ENCODE results near the gene KCNJ16.

Gene KCNJ16

DNA sequence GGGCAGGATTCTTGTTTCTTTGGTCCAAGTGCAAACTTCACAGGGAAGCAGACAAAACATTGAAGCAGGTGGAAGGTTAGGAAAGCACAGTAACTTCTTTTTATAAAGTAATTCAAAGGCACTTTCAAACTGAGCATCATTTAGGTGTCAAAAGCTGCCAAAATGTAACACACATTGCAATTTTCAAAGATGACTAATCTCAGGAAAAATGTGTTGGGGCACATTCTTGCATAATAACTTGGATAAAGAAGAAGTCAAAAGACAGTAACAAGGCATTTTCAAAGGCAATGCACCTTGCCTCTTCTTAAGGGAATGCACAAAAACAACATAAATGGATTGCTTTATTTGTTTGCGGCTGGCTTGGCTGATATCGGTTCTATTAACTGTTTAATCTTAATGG is 97.9 kb downstream of the KCNJ16 start:
- DNase-seq = no peak

DNA sequence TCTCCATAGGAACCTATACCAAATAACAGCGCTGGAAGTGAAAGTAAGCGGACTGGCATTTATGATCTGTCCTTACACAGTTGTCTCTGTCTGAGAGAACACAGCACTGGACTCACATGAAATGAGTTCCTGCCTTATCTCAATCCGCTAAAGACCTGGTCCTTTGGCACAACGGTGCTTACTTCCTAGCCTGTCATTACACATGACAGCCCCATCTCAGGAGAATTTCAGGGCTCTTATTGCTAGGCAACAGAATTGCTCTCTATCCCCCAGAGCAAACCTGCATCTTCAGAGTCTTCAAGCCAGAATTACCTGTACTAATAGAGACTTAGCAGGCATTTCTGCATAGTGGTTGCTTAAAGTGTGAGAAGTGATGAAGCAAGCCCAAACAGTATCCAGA is 98.7 kb downstream of the KCNJ16 start:
- no peak for DNase-seq

DNA sequence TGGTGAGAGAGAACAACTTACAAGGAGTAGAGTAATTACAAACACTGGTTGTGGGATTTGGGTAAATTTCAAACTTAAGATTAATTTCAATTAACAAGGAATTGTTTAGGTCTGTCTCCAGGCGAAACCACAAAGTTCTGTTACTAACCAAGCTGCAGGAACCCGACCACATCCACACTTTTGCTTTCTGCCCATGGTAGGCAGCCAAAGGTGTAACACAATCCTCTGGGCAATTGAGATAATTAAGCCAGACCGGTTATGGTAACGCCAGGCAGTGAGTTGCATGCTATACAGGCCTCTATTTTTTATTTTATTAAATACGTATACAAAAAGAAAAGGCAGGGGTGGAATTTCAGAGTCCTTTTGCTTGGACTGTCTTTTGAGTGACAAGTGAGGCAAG is 106.4 kb downstream of the KCNJ16 start:
- no peak for DNase-seq

DNA sequence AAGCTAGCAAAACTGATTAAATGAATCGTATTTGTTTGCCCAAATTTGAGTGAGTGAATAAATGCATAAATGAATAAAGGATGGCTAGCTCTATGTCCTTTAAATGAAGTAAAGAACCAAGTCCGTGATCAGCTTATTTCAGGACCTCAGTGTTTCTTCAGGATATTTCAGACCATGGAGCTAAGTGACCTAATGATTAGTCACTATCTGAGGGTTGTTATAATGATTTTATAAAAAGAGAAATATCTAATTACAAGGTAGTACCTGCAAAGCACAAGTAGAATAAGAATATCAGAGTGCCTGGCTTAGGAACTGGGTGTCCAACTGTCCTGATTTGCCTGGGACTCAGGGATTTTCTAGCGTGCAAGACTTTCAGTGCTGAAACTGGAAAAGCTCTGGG is 106.8 kb downstream of the KCNJ16 start:
- DNase-seq = no peak

DNA sequence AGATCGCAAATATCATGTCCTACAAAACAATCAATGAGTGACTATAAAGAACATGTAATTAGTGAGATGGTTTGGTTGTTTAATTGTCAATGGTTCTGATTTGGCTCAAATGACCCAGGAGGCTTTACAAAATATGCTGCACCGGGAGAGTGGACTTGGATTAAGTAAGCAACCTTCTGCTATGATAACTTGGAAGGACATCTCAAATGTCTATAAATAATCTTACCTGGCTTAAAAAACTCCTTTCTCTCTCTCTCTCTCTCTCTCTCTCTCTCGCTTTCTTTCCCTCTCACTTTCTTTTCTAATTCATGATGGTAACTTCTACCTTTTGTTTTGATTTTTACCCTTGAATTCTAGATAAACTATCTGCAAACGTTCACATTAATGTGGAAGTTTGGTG is 108.5 kb downstream of the KCNJ16 start:
- DNase-seq = no peak

DNA sequence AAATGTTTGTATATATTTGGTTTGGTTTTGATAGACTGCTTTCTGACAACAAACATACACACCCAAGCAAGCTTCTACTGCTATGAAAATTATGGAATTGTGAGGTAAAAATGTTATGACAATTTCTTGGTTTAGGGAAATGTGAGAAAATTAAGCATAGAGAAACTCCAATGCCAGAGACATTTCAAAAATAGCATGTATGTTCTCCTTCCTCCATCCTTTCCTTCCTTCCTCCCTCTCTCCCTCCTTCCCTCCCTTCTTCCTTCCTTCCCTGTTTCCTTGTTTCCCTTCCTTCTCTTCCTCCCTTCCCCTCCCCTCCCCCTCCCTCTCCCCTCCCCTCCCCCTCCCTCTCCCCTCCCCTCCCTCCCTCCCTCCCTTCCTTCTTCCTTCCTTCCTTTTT is 109.2 kb downstream of the KCNJ16 start:
- no peak for DNase-seq

DNA sequence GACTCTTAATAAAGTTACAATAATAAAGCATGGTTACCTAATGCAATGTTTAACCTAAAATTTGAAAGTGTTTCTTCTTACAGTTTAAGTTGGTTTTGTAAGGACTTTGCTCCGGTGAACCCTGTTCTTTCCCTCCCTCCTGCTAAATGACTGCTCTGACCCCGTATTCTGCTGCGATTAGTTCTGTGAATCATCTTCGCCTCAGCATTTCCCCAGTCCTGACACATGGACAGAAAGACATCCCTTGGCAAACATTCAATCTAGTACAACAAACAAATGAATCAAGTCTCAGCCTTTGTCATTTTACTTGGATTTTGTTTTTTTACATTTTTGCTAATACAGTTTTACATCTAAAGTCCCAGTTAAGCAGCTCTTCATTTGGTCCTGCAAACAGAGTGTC is 109.7 kb downstream of the KCNJ16 start:
- DNase-seq = no peak

All from DMS153 (cell line).